ENCODE measurements around the gene PAWR. TPM values are rescaled to one million over a fixed set of nuclear protein-coding genes. Genes with fewer than 3 reads are reported as not detected.

The PAWR gene
- total RNA-seq, 2 donors from 2014 or later: 78.9 to 104 TPM

- no peak overlapping the region for H3K4me3 ChIP-seq
- no peak for DNase-seq (ENCODE audit: low spot score)
- no peak overlapping the region for H3K27ac ChIP-seq
- no peaks in the 10 kb centered on the region for H3K4me1 ChIP-seq (ENCODE audit: control insufficient read depth in 1 of 2, low read depth in 2 of 2)
- H3K36me3 ChIP-seq: no peaks in the 10 kb centered on the region
- H3K27me3 ChIP-seq (replicated peaks; ENCODE audit: insufficient read depth): no peaks in the 10 kb centered on the region
- H3K9me3 ChIP-seq: no peaks in the 10 kb centered on the region
- no peak for ATAC-seq (ENCODE audit: insufficient number of reproducible peaks, low FRiP score, low read depth)
- no peak for TF ChIP-seq CTCF (IDR thresholded peaks at IDR 0.05)
Measured at GRCh38 chr12:79535751-79536150, 155.0 kb downstream of the PAWR start.

Other genes with a start within 250 kb of the PAWR start
- gene PPP1R12A, start 244.1 kb upstream of the PAWR start, total RNA-seq: 100 to 1,000 TPM; 151 to 199 TPM